AG04450 (cell line): ENCODE data around the gene COG8. TPM values are rescaled to one million over a fixed set of nuclear protein-coding genes. Genes with fewer than 3 reads are reported as not detected.

Experiments used
- CTCF ChIA-PET: fragments of 300-600, 350-600 bp; formaldehyde crosslinking; extraction: SDS; loops from one replicate; lab custom pipeline; 2022; ENCODE audit warnings: antibody characterized with exemption, inconsistent platforms; lab: Charles Lee
- POLR2A ChIA-PET: fragments of 350-600 bp; formaldehyde crosslinking; extraction: SDS; loops from one replicate; lab custom pipeline; 2021; ENCODE audit warnings: antibody characterized with exemption, inconsistent platforms; lab: Yijun Ruan, JAX
- DNase-seq: peaks from one replicate; pipeline ENCODE4 v3.0.0-alpha.2; 2011; ENCODE audit warnings: low read depth, low spot score
- H3K27ac ChIP-seq: one replicate; pipeline ENCODE4 v1.5.1; 2012; ENCODE audit warnings: low read depth, low read length, control low read depth
- H3K27me3 ChIP-seq: one replicate; pipeline ENCODE4 v1.6.0; 2012; ENCODE audit warnings: low read length; ENCODE audit not compliant: control insufficient read depth, insufficient read depth
- H3K4me3 ChIP-seq: 2 replicates; pipeline ENCODE4 v1.5.1; 2011; ENCODE audit warnings: mild to moderate bottlenecking, low read depth, low read length, control low read depth
- H3K9me3 ChIP-seq: 2 replicates; pipeline ENCODE4 v1.5.1; 2012; ENCODE audit warnings: low read length; ENCODE audit not compliant: control insufficient read depth, insufficient read depth
- polyA plus RNA-seq: library from polyadenylated mRNA; depleted of rRNA; stranded (reverse); fragments of >200 nt; gene quantifications from 2 replicates; pipeline ENCODE4 v1.2.3, GENCODE V29; 2011; rRNA removed
- TF ChIP-seq, protein P1 (sequence below): IDR thresholded peaks from 2 replicates; pipeline ENCODE4 v1.5.1; 2011; ENCODE audit warnings: low read depth, low read length, control low read depth, inconsistent platforms

The COG8 gene
- polyA plus RNA-seq, 1 experiment = 22.6 TPM

DNA sequence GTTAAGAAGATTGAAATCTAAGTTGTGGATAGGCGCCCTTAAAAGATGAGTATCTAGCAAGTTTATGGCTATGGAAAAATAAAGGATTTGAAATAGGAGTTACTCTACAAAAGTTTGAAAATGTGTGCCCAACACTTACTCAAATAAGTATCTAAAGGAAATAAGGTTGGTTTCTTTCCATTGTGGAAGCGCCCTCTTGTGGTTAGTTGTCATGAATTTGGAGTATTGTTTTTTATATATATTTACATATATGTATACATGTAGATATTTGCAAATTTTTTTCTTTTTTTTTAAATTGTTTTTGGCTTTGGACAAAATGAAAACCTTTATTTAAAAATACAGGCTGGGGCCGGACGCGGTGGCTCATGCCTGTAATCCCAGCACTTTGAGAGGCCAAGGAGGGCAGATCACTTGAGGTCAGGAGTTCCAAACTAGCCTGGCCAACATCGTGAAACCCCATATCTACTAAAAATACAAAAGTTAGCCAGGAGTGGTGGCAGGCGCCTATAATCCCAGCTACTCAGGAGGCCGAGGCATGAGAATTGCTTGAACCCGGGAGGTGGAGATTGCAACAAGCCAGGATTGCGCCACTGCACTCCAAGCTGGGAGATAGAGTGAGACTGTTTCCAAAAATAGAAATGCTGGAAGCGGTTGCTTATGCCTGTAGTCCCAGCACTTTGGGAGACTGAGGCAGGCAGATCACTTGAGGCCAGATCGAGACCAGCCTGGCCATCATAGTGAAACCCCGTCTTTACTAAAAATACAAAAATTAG lies 52.2 kb downstream of the COG8 start:
- Histone ChIP-seq H3K27ac (no peak overlapping the region), H3K4me3 (no peak overlapping the region), H3K9me3 (no peaks in the 10 kb centered on the region), H3K27me3 (no peaks in the 10 kb centered on the region)
- POLR2A ChIA-PET = interaction anchor here (0.5 to 2.0 kb wide), 4 partner anchors 14 to 166 kb away, joined by 3 to 12 read pairs (median 5); partner anchors contain the start of gene SNTB2
- peak; percentile 34 for DNase-seq
- TF ChIP-seq, protein P1, sequence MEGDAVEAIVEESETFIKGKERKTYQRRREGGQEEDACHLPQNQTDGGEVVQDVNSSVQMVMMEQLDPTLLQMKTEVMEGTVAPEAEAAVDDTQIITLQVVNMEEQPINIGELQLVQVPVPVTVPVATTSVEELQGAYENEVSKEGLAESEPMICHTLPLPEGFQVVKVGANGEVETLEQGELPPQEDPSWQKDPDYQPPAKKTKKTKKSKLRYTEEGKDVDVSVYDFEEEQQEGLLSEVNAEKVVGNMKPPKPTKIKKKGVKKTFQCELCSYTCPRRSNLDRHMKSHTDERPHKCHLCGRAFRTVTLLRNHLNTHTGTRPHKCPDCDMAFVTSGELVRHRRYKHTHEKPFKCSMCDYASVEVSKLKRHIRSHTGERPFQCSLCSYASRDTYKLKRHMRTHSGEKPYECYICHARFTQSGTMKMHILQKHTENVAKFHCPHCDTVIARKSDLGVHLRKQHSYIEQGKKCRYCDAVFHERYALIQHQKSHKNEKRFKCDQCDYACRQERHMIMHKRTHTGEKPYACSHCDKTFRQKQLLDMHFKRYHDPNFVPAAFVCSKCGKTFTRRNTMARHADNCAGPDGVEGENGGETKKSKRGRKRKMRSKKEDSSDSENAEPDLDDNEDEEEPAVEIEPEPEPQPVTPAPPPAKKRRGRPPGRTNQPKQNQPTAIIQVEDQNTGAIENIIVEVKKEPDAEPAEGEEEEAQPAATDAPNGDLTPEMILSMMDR = peak; percentile 59
- CTCF ChIA-PET = interaction anchor here (0.6 to 4.1 kb wide), 9 partner anchors 10 to 136 kb away, joined by 3 to 35 read pairs (median 6); partner anchors contain the start of gene SNTB2

DNA sequence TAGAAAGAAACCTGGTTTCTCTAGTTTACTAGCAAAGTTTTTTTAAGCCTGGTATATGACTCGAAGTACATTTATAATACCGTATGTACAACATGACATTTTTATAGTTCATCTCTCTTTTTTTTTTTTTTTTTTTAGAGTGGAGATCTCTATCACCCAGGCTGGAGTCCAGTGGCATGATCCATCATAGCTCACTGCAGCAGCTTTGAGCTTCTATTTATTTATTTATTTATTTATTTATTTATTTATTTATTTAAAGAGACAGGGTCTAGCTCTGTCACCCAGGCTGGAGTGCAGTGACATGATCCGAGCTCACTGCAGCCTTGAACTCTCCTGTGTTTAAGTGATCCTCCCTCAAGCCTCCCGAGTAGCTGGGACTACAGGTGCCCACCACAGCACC lies 54.1 kb downstream of the COG8 start:
- Histone ChIP-seq H3K9me3 (no peaks in the 10 kb centered on the region), H3K27me3 (no peaks in the 10 kb centered on the region), H3K4me3 (no peak overlapping the region), H3K27ac (no peak overlapping the region)
- ChIA-PET POLR2A (interaction anchor here (1.9 kb wide), 1 partner anchor 98 kb away, joined by 12 read pairs; the partner anchor contains the start of gene SNTB2), CTCF (interaction anchor here (0.7 to 4.1 kb wide), 6 partner anchors 25 to 438 kb away, joined by 3 to 31 read pairs (median 6); partner anchors contain the start of gene SNTB2)
- TF ChIP-seq, protein P1 = no peak
- no peak for DNase-seq

GRCh38 chr16:69283851-69284250 lies 55.5 kb downstream of the COG8 start:
- ChIA-PET POLR2A (no interaction called here), CTCF (interaction anchor here (0.8 kb wide), 1 partner anchor 130 kb away, joined by 3 read pairs; no protein-coding TSS in a partner anchor)
- H3K4me3 ChIP-seq = no peak overlapping the region
- no peak for DNase-seq
- H3K27ac ChIP-seq = no peak overlapping the region
- no peaks in the 10 kb centered on the region for H3K9me3 ChIP-seq
- TF ChIP-seq, protein P1 = no peak
- H3K27me3 ChIP-seq = no peaks in the 10 kb centered on the region

- CTCF ChIA-PET = interaction anchor here (0.7 to 1.8 kb wide), 2 partner anchors 10 to 127 kb away, joined by 3 to 12 read pairs; no protein-coding TSS in a partner anchor
- H3K27me3 ChIP-seq = no peaks in the 10 kb centered on the region
- H3K9me3 ChIP-seq = no peaks in the 10 kb centered on the region
- no peak overlapping the region for H3K27ac ChIP-seq
- no peak overlapping the region for H3K4me3 ChIP-seq
- no peak for DNase-seq
- TF ChIP-seq, protein P1 = no peak
- POLR2A ChIA-PET = no interaction called here
These were observed 62.0 kb downstream of the COG8 start for GRCh38 chr16:69277413-69277812.

Other genes with a start within 250 kb of the COG8 start
- gene HAS3, start 233.9 kb downstream of the COG8 start, polyA plus RNA-seq = 0.62 and 0.92 TPM in 2 replicates
- 84.8 and 112 TPM in 2 replicates for gene CHTF8, start 207.0 kb downstream of the COG8 start, polyA plus RNA-seq
- 54.2 and 54.3 TPM in 2 replicates for gene UTP4, start 206.9 kb downstream of the COG8 start, polyA plus RNA-seq
- gene SNTB2, start 152.4 kb downstream of the COG8 start, polyA plus RNA-seq = 62.6 and 72.0 TPM in 2 replicates
- gene VPS4A, start 28.2 kb downstream of the COG8 start, polyA plus RNA-seq = 12.8 and 16.6 TPM in 2 replicates
- 5.4 and 6.4 TPM in 2 replicates for gene PDF, start 9.0 kb downstream of the COG8 start, polyA plus RNA-seq
- gene NIP7, start 208 bp upstream of the COG8 start, polyA plus RNA-seq = 12.1 and 13.6 TPM in 2 replicates
- not detected in 2 replicates for gene TMED6, start 12.2 kb upstream of the COG8 start, polyA plus RNA-seq
- 17.8 and 19.5 TPM in 2 replicates for gene TERF2, start 46.4 kb upstream of the COG8 start, polyA plus RNA-seq
- gene CYB5B, start 85.1 kb upstream of the COG8 start, polyA plus RNA-seq = 148 and 155 TPM in 2 replicates
- gene NFAT5, start 226.4 kb upstream of the COG8 start, polyA plus RNA-seq = 31.2 and 36.9 TPM in 2 replicates